Measurements from ENCODE around the gene RTL10. TPM values are rescaled to one million over a fixed set of nuclear protein-coding genes. Genes with fewer than 3 reads are reported as not detected.

RTL10 gene
- total and polyA plus RNA-seq, 2 of the 13 experiments (the other 11 are each of a cell fraction or from before 2014, with no cell fraction given) = 14.1 to 15.8 TPM

GRCh38 chr22:19824212-19824925 lies 30.3 kb downstream of the RTL10 start (continued):
- TF ChIP-seq IRX3 (CRISPR knock-in tag; IDR thresholded peaks at IDR 0.05; ENCODE audit: borderline replicate concordance, low read depth) (peak; percentile 81; the same call in 1 of the 2 replicates), ZMAT3 (CRISPR knock-in tag; conservative IDR thresholded peaks at IDR 0.05) (peak; percentile 58; the same call in 1 of the 2 replicates), ZGPAT (CRISPR knock-in tag; IDR thresholded peaks at IDR 0.05) (peak; percentile 79), RXRA (CRISPR knock-in tag; IDR thresholded peaks at IDR 0.05) (peak; percentile 86), FOXA3 (CRISPR knock-in tag; IDR thresholded peaks at IDR 0.05) (peak; percentile 53), ZNF431 (CRISPR knock-in tag; IDR thresholded peaks at IDR 0.05; ENCODE audit: borderline replicate concordance, low read depth) (no peak), ZZZ3 (CRISPR knock-in tag; IDR thresholded peaks at IDR 0.05; ENCODE audit: borderline replicate concordance) (no peak; the same call in 1 of the 2 replicates), HNF4G (IDR thresholded peaks at IDR 0.05; ENCODE audit: borderline replicate concordance, low read depth, low read length) (peak; percentile 94), HNF4G (CRISPR knock-in tag; IDR thresholded peaks at IDR 0.05; ENCODE audit: borderline replicate concordance, low read depth) (peak; percentile 82), ZNF644 (CRISPR knock-in tag; IDR thresholded peaks at IDR 0.05; ENCODE audit: low read depth) (0 out of 2 replicates have a peak, but pooled peaks have one; percentile 60), ASH2L (IDR thresholded peaks at IDR 0.05; ENCODE audit: insufficient read length, low read depth, low read length) (peak; percentile 72), KDM6A (CRISPR knock-in tag; IDR thresholded peaks at IDR 0.05; ENCODE audit: low read depth) (0 out of 2 replicates have a peak, but pooled peaks have one; percentile 22), ZFP62 (CRISPR knock-in tag; IDR thresholded peaks at IDR 0.05) (no peak), ZIK1 (CRISPR knock-in tag; IDR thresholded peaks at IDR 0.05; ENCODE audit: borderline replicate concordance, low read depth) (0 out of 2 replicates have a peak, but pooled peaks have one; percentile 27)
- TF ChIP-seq, protein P1, sequence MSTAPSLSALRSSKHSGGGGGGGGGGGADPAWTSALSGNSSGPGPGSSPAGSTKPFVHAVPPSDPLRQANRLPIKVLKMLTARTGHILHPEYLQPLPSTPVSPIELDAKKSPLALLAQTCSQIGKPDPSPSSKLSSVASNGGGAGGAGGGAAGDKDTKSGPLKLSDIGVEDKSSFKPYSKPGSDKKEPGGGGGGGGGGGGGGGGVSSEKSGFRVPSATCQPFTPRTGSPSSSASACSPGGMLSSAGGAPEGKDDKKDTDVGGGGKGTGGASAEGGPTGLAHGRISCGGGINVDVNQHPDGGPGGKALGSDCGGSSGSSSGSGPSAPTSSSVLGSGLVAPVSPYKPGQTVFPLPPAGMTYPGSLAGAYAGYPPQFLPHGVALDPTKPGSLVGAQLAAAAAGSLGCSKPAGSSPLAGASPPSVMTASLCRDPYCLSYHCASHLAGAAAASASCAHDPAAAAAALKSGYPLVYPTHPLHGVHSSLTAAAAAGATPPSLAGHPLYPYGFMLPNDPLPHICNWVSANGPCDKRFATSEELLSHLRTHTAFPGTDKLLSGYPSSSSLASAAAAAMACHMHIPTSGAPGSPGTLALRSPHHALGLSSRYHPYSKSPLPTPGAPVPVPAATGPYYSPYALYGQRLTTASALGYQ (CRISPR knock-in tag; IDR thresholded peaks at IDR 0.05) = peak; percentile 72; the same call in 1 of the 2 replicates
- TF ChIP-seq, protein P2, sequence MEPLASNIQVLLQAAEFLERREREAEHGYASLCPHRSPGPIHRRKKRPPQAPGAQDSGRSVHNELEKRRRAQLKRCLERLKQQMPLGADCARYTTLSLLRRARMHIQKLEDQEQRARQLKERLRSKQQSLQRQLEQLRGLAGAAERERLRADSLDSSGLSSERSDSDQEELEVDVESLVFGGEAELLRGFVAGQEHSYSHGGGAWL (CRISPR knock-in tag; IDR thresholded peaks at IDR 0.05) = 0 out of 2 replicates have a peak, but pooled peaks have one; percentile 39
- TF ChIP-seq, protein P3, sequence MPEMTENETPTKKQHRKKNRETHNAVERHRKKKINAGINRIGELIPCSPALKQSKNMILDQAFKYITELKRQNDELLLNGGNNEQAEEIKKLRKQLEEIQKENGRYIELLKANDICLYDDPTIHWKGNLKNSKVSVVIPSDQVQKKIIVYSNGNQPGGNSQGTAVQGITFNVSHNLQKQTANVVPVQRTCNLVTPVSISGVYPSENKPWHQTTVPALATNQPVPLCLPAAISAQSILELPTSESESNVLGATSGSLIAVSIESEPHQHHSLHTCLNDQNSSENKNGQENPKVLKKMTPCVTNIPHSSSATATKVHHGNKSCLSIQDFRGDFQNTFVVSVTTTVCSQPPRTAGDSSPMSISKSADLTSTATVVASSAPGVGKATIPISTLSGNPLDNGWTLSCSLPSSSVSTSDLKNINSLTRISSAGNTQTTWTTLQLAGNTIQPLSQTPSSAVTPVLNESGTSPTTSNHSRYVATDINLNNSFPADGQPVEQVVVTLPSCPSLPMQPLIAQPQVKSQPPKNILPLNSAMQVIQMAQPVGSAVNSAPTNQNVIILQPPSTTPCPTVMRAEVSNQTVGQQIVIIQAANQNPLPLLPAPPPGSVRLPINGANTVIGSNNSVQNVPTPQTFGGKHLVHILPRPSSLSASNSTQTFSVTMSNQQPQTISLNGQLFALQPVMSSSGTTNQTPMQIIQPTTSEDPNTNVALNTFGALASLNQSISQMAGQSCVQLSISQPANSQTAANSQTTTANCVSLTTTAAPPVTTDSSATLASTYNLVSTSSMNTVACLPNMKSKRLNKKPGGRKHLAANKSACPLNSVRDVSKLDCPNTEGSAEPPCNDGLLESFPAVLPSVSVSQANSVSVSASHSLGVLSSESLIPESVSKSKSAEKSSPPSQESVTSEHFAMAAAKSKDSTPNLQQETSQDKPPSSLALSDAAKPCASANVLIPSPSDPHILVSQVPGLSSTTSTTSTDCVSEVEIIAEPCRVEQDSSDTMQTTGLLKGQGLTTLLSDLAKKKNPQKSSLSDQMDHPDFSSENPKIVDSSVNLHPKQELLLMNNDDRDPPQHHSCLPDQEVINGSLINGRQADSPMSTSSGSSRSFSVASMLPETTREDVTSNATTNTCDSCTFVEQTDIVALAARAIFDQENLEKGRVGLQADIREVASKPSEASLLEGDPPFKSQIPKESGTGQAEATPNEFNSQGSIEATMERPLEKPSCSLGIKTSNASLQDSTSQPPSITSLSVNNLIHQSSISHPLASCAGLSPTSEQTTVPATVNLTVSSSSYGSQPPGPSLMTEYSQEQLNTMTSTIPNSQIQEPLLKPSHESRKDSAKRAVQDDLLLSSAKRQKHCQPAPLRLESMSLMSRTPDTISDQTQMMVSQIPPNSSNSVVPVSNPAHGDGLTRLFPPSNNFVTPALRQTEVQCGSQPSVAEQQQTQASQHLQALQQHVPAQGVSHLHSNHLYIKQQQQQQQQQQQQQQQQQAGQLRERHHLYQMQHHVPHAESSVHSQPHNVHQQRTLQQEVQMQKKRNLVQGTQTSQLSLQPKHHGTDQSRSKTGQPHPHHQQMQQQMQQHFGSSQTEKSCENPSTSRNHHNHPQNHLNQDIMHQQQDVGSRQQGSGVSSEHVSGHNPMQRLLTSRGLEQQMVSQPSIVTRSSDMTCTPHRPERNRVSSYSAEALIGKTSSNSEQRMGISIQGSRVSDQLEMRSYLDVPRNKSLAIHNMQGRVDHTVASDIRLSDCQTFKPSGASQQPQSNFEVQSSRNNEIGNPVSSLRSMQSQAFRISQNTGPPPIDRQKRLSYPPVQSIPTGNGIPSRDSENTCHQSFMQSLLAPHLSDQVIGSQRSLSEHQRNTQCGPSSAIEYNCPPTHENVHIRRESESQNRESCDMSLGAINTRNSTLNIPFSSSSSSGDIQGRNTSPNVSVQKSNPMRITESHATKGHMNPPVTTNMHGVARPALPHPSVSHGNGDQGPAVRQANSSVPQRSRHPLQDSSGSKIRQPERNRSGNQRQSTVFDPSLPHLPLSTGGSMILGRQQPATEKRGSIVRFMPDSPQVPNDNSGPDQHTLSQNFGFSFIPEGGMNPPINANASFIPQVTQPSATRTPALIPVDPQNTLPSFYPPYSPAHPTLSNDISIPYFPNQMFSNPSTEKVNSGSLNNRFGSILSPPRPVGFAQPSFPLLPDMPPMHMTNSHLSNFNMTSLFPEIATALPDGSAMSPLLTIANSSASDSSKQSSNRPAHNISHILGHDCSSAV (CRISPR knock-in tag; IDR thresholded peaks at IDR 0.05; ENCODE audit: borderline replicate concordance) = no peak

All from HepG2 (cell line).